Caco-2 (cell line): ENCODE results near the gene GAMT. TPM values are rescaled to one million over a fixed set of nuclear protein-coding genes. Genes with fewer than 3 reads are reported as not detected.

Source experiments
- BruUV-seq: library from RNA; stranded (reverse); fragments of 400-500 nt; replicated peaks from 2 replicates; lab custom pipeline; 2021; lab: Mats Ljungman, UMichigan
- CTCF ChIA-PET: fragments of 300-600 bp; sonication (Branson Sonifier 250); formaldehyde crosslinking; loops from one replicate; lab custom pipeline; 2022; ENCODE audit warnings: antibody characterized with exemption; lab: Charles Lee
- POLR2A ChIA-PET: fragments of 300-600 bp; sonication (Branson Sonifier 250); formaldehyde crosslinking; loops from one replicate; lab custom pipeline; 2022; ENCODE audit warnings: antibody characterized with exemption; lab: Charles Lee
- DNase-seq, 2 experiments: peaks; one replicate each; pipeline versions ENCODE4 v3.0.0 to v3.0.0-alpha.2; 2020 to 2022
- H3K27me3 ChIP-seq: replicated peaks from 2 replicates; pipeline ENCODE4 v1.6.0; 2011; ENCODE audit warnings: low read length; ENCODE audit not compliant: control insufficient read depth, insufficient read depth
- H3K36me3 ChIP-seq: 2 replicates; pipeline ENCODE4 v1.5.1; 2011; ENCODE audit warnings: low read length; ENCODE audit not compliant: control insufficient read depth, insufficient read depth
- H3K4me1 ChIP-seq: fragments of 250-450 bp; sonication (Bioruptor Pico); 2 replicates; pipeline ENCODE4 v1.5.1; 2020; ENCODE audit warnings: mild to moderate bottlenecking
- H3K4me3 ChIP-seq: 2 replicates; pipeline ENCODE4 v1.5.1; 2011; ENCODE audit warnings: low read depth, mild to moderate bottlenecking, control low read depth, low read length
- H3K9me3 ChIP-seq: fragments of 250-450 bp; sonication (Bioruptor Pico); 2 replicates; pipeline ENCODE4 v1.5.1; 2020; ENCODE audit warnings: mild to moderate bottlenecking, moderate library complexity
- H3K27ac Mint-ChIP-seq: one replicate; pipeline ENCODE4 v1.8.0; 2022; ENCODE audit warnings: mixed read lengths; ENCODE audit not compliant: unreplicated experiment
- H3K27me3 Mint-ChIP-seq: one replicate; pipeline ENCODE4 v1.8.0; 2022; ENCODE audit warnings: mixed read lengths; ENCODE audit not compliant: insufficient read depth, unreplicated experiment
- H3K36me3 Mint-ChIP-seq: one replicate; pipeline ENCODE4 v1.8.0; 2022; ENCODE audit warnings: mild to moderate bottlenecking, mixed read lengths; ENCODE audit not compliant: insufficient read depth, unreplicated experiment
- H3K4me1 Mint-ChIP-seq: one replicate; pipeline ENCODE4 v1.8.0; 2022; ENCODE audit warnings: low read depth, mixed read lengths; ENCODE audit not compliant: unreplicated experiment
- H3K4me3 Mint-ChIP-seq: one replicate; pipeline ENCODE4 v1.8.0; 2022; ENCODE audit warnings: mild to moderate bottlenecking, moderate library complexity, mixed read lengths; ENCODE audit not compliant: unreplicated experiment
- H3K9me3 Mint-ChIP-seq: one replicate; pipeline ENCODE4 v1.8.0; 2022; ENCODE audit warnings: mixed read lengths; ENCODE audit not compliant: unreplicated experiment
- intact Hi-C: fragments of 100-400 bp; cut with micrococcal nuclease; formaldehyde crosslinking; loops from one replicate; pipeline ENCODE4 v1.10.0; 2022; ENCODE audit not compliant: unreplicated experiment
- total RNA-seq: library from RNA; stranded (reverse); gene quantifications from 2 replicates; pipeline ENCODE4 v1.2.3, GENCODE V29; 2022
- TF ChIP-seq, protein P1 (sequence below), 2 experiments: fragments of 200-600 bp in 1 of 2; IDR thresholded peaks; 1 replicate in 1 of 2; 2 replicates in 1 of 2; pipeline versions ENCODE4 v1.5.1 to v1.8.0; 2011 to 2022; ENCODE audit warnings: antibody characterized with exemption in 1 of 2, control low read depth in 1 of 2, inconsistent platforms in 1 of 2, low read depth in 1 of 2, low read length in 1 of 2, mild to moderate bottlenecking in 1 of 2, moderate library complexity in 1 of 2; ENCODE audit not compliant: insufficient read depth in 1 of 2, severe bottlenecking in 1 of 2, unreplicated experiment in 1 of 2

The GAMT gene
- total RNA-seq, 1 experiment from 2014 or later = 75.7 TPM

DNA sequence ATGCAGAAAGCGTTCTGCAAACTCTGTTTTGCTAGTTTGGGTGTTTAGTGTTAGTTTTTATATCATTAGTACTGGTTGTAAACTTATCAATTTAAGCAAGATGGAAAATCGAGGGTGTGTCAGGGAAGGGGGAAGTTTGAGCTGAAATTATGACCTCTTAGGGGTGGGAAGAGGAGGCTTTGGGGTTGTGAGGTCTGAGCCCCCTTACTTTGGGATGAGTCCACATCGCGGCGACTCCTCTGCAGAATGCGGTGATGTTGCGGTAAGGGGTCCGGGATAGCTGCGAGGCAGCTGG, 18.4 kb downstream of the GAMT start:
- DNase-seq = no peak
- H3K4me1 Mint-ChIP-seq = peaks cover 8% of the 10 kb centered on the region
- peak overlapping the region; percentile 99 for H3K27ac Mint-ChIP-seq
- H3K9me3 ChIP-seq = no peaks in the 10 kb centered on the region
- TF ChIP-seq, protein P1, sequence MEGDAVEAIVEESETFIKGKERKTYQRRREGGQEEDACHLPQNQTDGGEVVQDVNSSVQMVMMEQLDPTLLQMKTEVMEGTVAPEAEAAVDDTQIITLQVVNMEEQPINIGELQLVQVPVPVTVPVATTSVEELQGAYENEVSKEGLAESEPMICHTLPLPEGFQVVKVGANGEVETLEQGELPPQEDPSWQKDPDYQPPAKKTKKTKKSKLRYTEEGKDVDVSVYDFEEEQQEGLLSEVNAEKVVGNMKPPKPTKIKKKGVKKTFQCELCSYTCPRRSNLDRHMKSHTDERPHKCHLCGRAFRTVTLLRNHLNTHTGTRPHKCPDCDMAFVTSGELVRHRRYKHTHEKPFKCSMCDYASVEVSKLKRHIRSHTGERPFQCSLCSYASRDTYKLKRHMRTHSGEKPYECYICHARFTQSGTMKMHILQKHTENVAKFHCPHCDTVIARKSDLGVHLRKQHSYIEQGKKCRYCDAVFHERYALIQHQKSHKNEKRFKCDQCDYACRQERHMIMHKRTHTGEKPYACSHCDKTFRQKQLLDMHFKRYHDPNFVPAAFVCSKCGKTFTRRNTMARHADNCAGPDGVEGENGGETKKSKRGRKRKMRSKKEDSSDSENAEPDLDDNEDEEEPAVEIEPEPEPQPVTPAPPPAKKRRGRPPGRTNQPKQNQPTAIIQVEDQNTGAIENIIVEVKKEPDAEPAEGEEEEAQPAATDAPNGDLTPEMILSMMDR (IDR thresholded peaks at IDR 0.05; ENCODE audit: insufficient read depth in 1 of 2, low read depth in 1 of 2, low read length in 1 of 2, severe bottlenecking in 1 of 2, unreplicated experiment in 1 of 2) = no peak
- H3K36me3 ChIP-seq = no peaks in the 10 kb centered on the region; the same call in 1 of the 2 replicates
- 0 out of 2 replicates have a peak, but pooled peaks cover 3% of the 10 kb centered on the region for H3K4me1 ChIP-seq
- H3K27me3 Mint-ChIP-seq = peaks cover 6% of the 10 kb centered on the region
- CTCF ChIA-PET = interaction anchor here (0.7 to 1.0 kb wide), 3 partner anchors 15 to 116 kb away, joined by 3 to 4 read pairs (median 3); no protein-coding TSS in a partner anchor
- H3K27me3 ChIP-seq = no peaks in the 10 kb centered on the region
- intact Hi-C loops = no loop called here
- H3K9me3 Mint-ChIP-seq = no peaks in the 10 kb centered on the region
- H3K36me3 Mint-ChIP-seq = peaks cover 29% of the 10 kb centered on the region
- peak overlapping the region; percentile 85 for H3K4me3 Mint-ChIP-seq
- POLR2A ChIA-PET = interaction anchor here (0.7 kb wide), 1 partner anchor 137 kb away, joined by 7 read pairs; no protein-coding TSS in a partner anchor
- H3K4me3 ChIP-seq = 0 out of 2 replicates have a peak overlapping the region, but pooled peaks have one; percentile 14
- BruUV-seq = no TSS peak

DNA sequence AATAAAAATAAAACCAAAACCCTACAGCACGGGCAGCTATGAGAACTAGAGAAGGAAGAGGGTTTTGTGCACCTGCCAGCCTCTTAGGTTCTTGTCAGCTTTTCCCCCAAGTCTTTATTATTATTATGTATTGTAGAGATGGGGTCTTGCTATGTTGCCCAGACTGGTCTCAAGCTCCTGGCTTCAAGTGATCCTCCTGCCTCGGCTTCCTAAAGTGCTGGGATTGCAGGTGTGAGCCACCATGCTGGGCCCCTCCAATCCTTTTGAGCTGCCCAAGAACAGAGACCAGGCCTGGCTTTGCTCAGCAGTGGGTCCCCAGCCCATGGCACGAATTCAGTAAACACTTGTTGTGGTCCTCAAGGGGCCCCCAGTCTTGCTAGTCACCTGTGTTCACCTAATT, 19.1 kb downstream of the GAMT start:
- intact Hi-C loops = no loop called here
- Mint-ChIP-seq H3K27ac (no peak overlapping the region), H3K4me3 (no peak overlapping the region), H3K4me1 (peaks cover 8% of the 10 kb centered on the region), H3K9me3 (no peaks in the 10 kb centered on the region), H3K36me3 (peaks cover 29% of the 10 kb centered on the region), H3K27me3 (peaks cover 6% of the 10 kb centered on the region)
- no peaks in the 10 kb centered on the region for H3K27me3 ChIP-seq
- H3K36me3 ChIP-seq = no peaks in the 10 kb centered on the region; the same call in 1 of the 2 replicates
- POLR2A ChIA-PET = interaction anchor here (0.5 to 0.7 kb wide), 2 partner anchors 13 to 136 kb away, joined by 3 to 7 read pairs; no protein-coding TSS in a partner anchor
- TF ChIP-seq, protein P1 (IDR thresholded peaks at IDR 0.05; ENCODE audit: insufficient read depth in 1 of 2, low read depth in 1 of 2, low read length in 1 of 2, severe bottlenecking in 1 of 2, unreplicated experiment in 1 of 2) = no peak
- 0 out of 2 replicates have a peak, but pooled peaks cover 3% of the 10 kb centered on the region for H3K4me1 ChIP-seq
- CTCF ChIA-PET = interaction anchor here (0.6 to 0.7 kb wide), 2 partner anchors 14 to 85 kb away, joined by 3 to 4 read pairs; no protein-coding TSS in a partner anchor
- H3K9me3 ChIP-seq = no peaks in the 10 kb centered on the region
- H3K4me3 ChIP-seq = no peak overlapping the region
- no TSS peak for BruUV-seq
- DNase-seq = no peak

DNA sequence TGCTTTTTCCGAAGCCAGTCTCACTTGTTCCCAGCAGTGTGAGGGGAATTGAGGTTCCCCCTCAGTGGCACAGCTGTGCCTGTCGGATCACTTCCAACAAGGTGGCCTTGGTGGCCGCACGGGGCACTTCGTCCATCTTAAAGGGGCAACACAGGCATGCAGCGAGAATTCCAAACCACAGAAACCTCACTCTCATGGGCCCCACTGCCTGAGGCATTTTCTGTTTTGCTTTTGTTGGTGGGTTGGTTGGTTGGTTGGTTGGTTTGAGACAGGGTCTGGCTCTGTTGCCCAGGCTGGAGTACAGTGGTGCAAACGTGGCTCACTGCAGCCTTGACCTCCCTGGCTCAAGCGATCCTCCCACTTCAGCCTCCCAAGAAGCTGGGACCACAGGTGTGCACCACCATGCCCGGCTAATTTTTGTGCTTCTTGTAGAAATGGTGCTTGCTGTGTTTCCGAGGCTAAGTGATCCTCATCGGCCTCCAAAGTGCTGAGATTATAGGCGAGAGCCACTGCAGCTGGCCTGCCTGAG, 21.3 kb downstream of the GAMT start:
- Histone ChIP-seq H3K4me1 (0 out of 2 replicates have a peak, but pooled peaks cover 3% of the 10 kb centered on the region), H3K27me3 (no peaks in the 10 kb centered on the region), H3K9me3 (no peaks in the 10 kb centered on the region), H3K4me3 (no peak overlapping the region), H3K36me3 (no peaks in the 10 kb centered on the region)
- POLR2A ChIA-PET = interaction anchor here (1.0 kb wide), 1 partner anchor 111 kb away, joined by 4 read pairs; no protein-coding TSS in a partner anchor
- Mint-ChIP-seq H3K4me1 (peaks cover 8% of the 10 kb centered on the region), H3K27me3 (peaks cover 6% of the 10 kb centered on the region), H3K27ac (no peak overlapping the region), H3K4me3 (no peak overlapping the region), H3K9me3 (no peaks in the 10 kb centered on the region), H3K36me3 (peaks cover 39% of the 10 kb centered on the region)
- no TSS peak for BruUV-seq
- intact Hi-C loops = no loop called here
- CTCF ChIA-PET = no interaction called here
- TF ChIP-seq, protein P1 (IDR thresholded peaks at IDR 0.05; ENCODE audit: insufficient read depth in 1 of 2, low read depth in 1 of 2, low read length in 1 of 2, severe bottlenecking in 1 of 2, unreplicated experiment in 1 of 2) = no peak
- no peak for DNase-seq
